ENCODE measurements around the gene ZNF296.

The ZNF296 gene

GRCh38 chr19:45068041-45068440 is 8.2 kb downstream of the ZNF296 start:
- H3K4me3 ChIP-seq = no peak overlapping the region
- H3K27ac ChIP-seq = no peak overlapping the region
- no peak for DNase-seq (ENCODE audit: low spot score)
- no peak for TF ChIP-seq CTCF (IDR thresholded peaks at IDR 0.05)

GRCh38 chr19:45066921-45067661 is 9.2 kb downstream of the ZNF296 start:
- no peak overlapping the region for H3K4me3 ChIP-seq
- no peak overlapping the region for H3K27ac ChIP-seq
- DNase-seq (ENCODE audit: low spot score) = no peak
- TF ChIP-seq CTCF (IDR thresholded peaks at IDR 0.05) = no peak

- Histone ChIP-seq H3K27ac (no peak overlapping the region), H3K4me3 (no peak overlapping the region)
- TF ChIP-seq CTCF (IDR thresholded peaks at IDR 0.05) = no peak
- no peak for DNase-seq (ENCODE audit: low spot score)
Measured at GRCh38 chr19:45063851-45064801, 12.2 kb downstream of the ZNF296 start.

GRCh38 chr19:45061965-45062364 is 14.3 kb downstream of the ZNF296 start:
- Histone ChIP-seq H3K27ac (no peak overlapping the region), H3K4me3 (no peak overlapping the region)
- no peak for DNase-seq (ENCODE audit: low spot score)
- TF ChIP-seq CTCF (IDR thresholded peaks at IDR 0.05) = no peak

- H3K27ac ChIP-seq = no peak overlapping the region
- DNase-seq (ENCODE audit: low spot score) = no peak
- TF ChIP-seq CTCF (IDR thresholded peaks at IDR 0.05) = peak; percentile 89
- no peak overlapping the region for H3K4me3 ChIP-seq
Measured at GRCh38 chr19:45059258-45059965, 16.9 kb downstream of the ZNF296 start.

GRCh38 chr19:45058622-45059159 is 17.6 kb downstream of the ZNF296 start:
- no peak overlapping the region for H3K4me3 ChIP-seq
- no peak for TF ChIP-seq CTCF (IDR thresholded peaks at IDR 0.05)
- H3K27ac ChIP-seq = no peak overlapping the region
- no peak for DNase-seq (ENCODE audit: low spot score)

Data from coronary artery (tissue), 2 donors.